Daoy (cell line): ENCODE results near the gene IL11. TPM values are rescaled to one million over a fixed set of nuclear protein-coding genes. Genes with fewer than 3 reads are reported as not detected.
"Not testable (repeated sequence)": the region's sequence is repeated elsewhere in the genome, so short reads cannot be mapped to it uniquely, and the experiment has no call there.

Experiments used
- DNase-seq: peaks from one replicate; pipeline ENCODE4 v3.0.0-alpha.2; 2015; ENCODE audit warnings: low read depth
- total RNA-seq: library from RNA; depleted of rRNA; stranded (reverse); fragments of >200 nt; shearing (Covaris generic); gene quantifications from 2 replicates; pipeline ENCODE4 v1.2.3, GENCODE V29; 2014; rRNA removed

Gene IL11
- 56.5 and 60.4 TPM in 2 replicates for total RNA-seq

- DNase-seq: peak; percentile 86
Measured at GRCh38 chr19:55370305-55370988, at the start of gene IL11. Gene IL11 (minus strand): TSS chr19:55370463. CDS start chr19:55370310, 153 bp downstream.

DNA sequence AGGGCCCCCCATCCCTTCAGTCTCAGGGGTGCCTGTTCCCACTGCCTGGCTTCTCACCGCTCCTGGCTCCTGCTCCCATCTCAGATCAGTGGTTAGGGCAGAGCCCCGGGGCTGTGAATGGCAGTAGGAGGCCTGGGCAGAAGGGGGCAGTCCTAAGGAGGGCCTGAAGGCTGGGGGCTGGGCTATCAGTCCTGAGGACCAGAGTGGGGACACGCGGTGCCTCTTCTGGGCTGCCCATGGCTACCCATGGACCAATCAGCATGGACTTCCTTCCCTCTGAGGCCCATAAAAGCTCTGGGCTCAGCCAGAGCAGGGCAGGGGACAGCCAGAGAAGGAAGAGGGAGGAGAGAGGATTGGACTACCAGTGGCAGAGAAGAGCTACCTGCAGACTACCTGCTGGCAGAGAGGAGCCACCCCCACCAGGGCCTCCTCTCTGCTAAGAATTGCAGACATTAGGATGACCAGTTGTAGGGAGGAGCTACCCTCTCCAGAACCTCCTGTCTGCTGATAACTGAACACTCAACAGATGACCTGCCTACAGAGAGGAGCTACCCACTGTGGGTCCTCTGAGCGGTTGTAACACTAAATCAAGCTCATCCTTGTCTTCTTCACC lies 49.5 kb upstream of the IL11 start:
- no peak for DNase-seq

GRCh38 chr19:55419103-55419502 lies 48.8 kb upstream of the IL11 start:
- DNase-seq: no peak

DNA sequence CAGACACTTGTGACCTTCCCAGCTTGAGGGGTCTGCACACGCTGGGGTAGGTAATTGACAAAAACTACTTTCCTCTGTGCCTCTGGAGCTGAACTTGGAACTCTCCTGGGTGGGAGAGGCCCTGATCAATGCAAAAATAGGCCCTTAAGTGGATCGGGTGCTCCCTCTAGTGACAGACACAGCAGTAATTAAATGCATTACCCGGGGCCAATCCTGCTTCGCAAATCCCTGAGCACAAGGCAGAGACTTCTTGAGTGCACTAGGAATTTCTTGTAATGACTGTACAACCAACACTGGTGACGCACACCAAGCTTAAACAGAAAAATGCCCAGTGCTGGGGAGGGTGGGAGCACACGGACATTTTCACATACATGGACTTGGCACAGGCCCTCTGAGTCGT lies 47.9 kb upstream of the IL11 start:
- DNase-seq: peak; percentile 78

DNA sequence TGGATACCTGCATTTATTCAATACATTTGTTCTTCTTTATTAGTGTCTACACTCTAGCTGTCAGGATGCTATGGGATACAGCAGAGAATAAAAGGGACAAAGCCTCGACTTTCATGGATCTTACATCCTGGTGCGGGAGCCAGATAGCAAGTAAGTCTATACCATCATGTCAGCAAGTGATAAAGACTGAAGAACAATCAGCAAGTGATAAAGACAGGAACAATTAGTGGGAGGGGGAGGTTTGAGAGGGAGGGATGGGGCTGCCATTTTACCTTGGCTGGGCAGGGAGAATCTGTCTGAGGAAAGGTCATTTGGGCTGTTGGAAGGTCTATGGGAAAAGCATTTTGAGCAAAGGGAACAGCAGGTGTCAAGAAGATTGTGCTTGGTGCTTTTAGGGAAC lies 39.9 kb upstream of the IL11 start:
- no peak for DNase-seq

GRCh38 chr19:55409179-55409578 lies 38.9 kb upstream of the IL11 start:
- DNase-seq: not testable (repeated sequence)

DNA sequence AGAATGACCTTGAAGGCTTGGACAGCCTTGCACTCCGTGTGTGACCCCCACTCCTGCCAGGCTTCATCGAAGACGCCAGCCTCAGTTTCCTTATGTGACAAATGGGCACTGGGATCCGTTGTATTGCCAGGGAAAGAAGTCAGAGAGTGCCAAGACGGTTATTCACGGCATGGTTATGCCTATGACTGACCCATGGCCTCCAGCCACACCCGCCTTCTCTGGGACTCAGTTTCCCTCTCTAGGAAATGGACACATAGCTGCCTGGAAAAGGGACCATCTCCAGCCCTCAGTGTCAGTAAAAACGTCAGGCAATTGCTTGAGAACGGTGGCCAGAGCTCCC lies 38.2 kb upstream of the IL11 start:
- no peak for DNase-seq

GRCh38 chr19:55407800-55408532 lies 37.7 kb upstream of the IL11 start:
- DNase-seq: peak; percentile 99

GRCh38 chr19:55407550-55407799 lies 37.2 kb upstream of the IL11 start, which contains the start of gene UBE2S:
Gene UBE2S (minus strand): TSS chr19:55407788. CDS start chr19:55407589, 199 bp downstream.
- DNase-seq: not testable (repeated sequence)

- peak; percentile 37 for DNase-seq
Measured at GRCh38 chr19:55406826-55407549, 36.7 kb upstream of the IL11 start.

DNA sequence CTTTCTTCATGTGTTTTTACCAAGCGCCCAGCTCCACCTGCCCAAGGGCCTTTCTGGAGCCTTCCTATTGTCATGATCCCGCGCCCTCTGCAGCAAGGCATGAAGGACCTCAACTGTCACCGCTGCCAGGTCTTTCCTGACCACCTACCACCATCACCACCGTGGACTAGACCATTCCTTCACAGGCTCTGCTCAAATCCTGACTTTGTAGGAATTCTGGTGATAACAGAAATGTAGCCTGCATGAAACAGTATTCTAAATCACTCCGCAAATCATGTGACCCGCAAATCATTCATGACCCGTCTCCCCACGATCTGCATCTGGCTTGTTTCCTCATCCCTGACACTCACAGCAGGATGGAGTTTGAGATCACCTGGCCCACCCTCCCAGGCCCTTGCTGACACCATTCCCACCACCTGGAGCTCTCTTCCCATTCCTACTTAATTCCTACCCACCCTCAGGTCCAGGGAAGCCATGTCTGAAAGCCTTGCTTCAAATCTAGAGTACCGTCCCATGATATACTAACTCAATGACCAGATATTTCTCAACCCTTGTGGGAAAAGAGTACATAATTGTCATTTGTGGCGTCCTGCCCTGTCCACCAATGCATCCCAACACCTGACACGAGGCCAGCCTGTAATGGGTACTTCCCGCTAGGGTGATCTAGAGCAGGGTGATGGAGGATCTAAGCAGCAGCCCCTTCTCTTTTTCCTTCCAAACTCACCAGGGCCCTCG lies 36.0 kb upstream of the IL11 start:
- DNase-seq: no peak

GRCh38 chr19:55405638-55406037 lies 35.4 kb upstream of the IL11 start:
- no peak for DNase-seq

GRCh38 chr19:55402509-55402908 lies 32.2 kb upstream of the IL11 start:
- no peak for DNase-seq

- not testable (repeated sequence) for DNase-seq
Measured at GRCh38 chr19:55401390-55401789, 31.1 kb upstream of the IL11 start.

DNA sequence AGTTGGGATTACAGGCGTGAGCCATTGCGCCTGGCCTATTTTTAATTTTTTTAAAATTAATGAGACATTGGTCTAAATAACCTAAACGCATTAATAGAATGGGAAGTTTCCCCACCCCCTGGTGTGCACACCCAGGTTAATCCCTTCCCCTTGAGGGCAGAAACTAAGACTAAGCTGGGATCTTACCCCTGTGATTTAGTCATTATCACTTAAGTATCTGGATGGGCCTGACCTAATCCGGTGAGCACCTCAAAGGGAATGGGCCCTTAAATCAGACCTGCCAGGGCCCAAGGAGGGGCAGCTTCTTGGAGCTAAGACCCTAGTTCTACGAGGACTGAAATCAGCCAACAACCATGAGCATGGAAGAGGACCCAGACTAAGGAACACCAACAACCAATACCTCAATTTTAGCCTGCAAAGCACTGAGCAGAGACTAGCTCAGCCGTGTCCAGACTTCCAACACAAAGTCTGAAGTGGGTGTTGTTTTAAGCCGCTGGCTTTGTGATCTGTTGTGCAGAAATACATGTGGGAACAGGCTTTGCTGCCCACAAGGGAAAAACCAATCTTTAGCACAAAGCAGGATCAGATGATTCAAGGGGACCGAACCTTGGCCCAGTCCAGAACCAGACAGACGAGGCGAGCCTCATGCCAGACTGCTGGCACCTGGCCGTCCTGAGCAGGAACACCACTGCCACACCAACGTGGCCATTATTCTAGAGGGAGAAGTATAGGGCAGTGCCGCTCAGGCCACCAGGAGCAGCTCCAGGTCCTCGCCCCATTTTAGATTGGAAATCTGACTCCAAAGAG lies 30.2 kb upstream of the IL11 start:
- no peak for DNase-seq

- no peak for DNase-seq
Measured at GRCh38 chr19:55398200-55398925, 28.1 kb upstream of the IL11 start.

GRCh38 chr19:55392820-55393761 lies 22.8 kb upstream of the IL11 start:
- DNase-seq: no peak

- peak; percentile 46 for DNase-seq
Measured at GRCh38 chr19:55391702-55392615, 21.7 kb upstream of the IL11 start.
